Activated CD8-positive, alpha-beta memory T cell treated with anti-CD3 and anti-CD28 coated beads, Interleukin-2, amount 50 U/mL, for 24 hours (primary cell): ENCODE results near the gene ZNF346.

ENCODE experiments used
- DNase-seq: peaks from one replicate; pipeline ENCODE4 v3.0.0-alpha.2; 2020; ENCODE audit errors: extremely low read depth

ZNF346 gene

DNA sequence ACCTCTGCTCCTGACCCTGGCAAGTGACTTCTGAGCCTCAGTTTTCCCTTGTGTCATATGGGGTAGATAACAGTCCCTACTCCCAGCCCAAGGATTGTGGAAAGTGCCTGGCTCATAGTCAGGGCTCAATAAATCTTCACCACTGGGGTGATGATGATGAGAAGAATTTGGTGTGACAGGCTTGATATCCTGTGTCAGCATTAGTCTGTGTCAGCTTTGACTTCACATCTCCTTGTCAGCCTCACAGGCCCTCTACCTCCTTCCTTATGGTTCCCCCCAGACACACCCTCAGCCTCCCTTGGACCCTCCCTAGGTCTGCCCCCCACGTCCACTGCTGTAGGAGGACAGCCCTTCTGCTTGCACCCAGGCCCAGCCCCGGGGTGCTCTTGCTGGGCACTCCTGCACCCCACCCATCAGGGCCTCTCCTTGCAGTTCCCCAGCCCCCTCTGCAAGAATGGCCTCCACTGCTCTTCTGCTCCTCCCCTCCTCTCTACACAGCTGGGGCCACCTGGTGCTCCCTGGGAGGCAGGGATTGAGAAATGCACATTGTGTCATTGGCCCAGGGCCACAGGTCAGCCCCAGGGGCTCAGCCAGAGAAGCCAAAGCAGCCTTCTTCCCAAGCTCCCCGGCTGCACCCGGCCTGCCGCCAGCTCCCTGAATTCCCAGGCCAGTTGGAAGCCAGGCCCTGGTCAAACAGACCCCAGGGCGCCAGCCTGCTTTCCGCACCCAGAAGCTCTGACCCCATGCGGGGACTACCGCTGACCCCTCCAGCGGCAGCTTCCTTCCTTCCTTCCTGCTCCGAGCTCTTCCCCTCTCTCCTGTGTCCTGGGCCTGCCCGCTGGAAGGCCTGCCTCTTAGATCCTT is 72.0 kb downstream of the ZNF346 start:
- DNase-seq, result no peak

DNA sequence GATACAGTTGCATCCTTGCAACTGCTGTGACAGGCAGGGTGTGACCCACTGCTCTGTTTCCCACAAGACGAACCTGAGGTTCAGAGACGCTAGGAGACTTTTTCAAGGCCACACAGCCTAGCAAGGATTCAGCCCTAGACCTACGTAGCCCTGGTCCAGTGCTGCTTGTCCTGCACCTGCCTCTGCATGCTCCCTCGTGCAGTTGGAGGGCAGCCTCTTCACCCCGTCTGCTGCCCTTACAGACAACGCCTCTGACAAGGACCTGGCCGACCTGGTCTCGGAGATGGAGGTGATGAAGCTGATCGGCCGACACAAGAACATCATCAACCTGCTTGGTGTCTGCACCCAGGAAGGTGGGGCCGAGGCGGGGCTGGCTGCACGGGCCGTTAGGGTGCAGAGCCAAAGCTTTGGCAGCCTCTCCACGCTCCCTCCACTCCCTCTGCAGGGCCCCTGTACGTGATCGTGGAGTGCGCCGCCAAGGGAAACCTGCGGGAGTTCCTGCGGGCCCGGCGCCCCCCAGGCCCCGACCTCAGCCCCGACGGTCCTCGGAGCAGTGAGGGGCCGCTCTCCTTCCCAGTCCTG is 72.7 kb downstream of the ZNF346 start:
- no peak for DNase-seq

DNA sequence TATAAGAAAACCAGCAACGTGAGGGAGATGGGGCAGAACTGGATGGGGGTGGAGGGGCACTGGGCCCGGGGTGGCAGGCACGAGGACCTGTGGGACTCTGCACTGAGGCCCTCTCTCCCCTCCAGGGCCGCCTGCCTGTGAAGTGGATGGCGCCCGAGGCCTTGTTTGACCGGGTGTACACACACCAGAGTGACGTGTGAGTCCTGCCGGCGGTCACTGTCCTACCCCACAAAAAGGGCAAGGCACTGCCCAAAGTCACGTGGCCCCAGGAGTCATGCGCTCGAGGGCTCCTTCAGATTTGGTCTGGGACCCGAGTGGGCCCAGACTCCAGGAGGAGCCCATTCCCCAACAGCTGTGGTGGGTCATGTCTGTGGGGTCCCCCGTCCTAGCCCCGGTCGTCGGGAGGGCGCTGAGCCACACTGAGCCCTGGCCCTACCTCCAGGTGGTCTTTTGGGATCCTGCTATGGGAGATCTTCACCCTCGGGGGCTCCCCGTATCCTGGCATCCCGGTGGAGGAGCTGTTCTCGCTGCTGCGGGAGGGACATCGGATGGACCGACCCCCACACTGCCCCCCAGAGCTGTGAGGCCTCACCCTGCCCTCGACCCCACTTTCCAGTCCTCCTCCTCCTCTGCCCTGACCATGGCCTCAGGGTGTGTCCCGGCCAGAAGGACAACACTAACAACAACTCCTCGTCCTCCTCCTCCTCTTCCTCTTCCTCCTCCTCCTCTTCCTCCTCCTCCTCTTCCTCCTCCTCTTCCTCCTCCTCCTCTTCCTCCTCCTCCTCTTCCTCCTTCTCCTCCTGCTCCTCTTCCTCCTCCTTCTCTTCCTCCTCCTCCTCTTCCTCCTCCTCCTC is 73.9 kb downstream of the ZNF346 start:
- DNase-seq, result no peak

DNA sequence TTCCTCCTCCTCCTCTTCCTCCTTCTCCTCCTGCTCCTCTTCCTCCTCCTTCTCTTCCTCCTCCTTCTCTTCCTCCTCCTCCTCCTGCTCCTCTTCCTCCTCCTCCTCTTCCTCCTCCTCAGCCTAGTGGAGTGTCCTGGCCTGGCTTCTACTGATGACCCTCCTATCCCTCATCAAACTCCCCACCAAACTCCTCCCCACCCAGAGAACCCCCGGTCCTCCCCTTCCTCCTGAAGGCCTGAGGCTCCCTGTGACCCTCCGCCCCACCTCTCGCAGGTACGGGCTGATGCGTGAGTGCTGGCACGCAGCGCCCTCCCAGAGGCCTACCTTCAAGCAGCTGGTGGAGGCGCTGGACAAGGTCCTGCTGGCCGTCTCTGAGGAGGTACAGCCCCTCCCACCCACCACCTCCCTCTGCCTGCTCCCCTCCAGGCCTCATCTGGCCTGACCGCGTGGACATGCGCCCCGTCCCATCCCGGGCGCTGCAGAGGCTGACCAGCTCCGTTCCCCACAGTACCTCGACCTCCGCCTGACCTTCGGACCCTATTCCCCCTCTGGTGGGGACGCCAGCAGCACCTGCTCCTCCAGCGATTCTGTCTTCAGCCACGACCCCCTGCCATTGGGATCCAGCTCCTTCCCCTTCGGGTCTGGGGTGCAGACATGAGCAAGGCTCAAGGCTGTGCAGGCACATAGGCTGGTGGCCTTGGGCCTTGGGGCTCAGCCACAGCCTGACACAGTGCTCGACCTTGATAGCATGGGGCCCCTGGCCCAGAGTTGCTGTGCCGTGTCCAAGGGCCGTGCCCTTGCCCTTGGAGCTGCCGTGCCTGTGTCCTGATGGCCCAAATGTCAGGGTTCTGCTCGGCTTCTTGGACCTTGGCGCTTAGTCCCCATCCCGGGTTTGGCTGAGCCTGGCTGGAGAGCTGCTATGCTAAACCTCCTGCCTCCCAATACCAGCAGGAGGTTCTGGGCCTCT is 74.8 kb downstream of the ZNF346 start:
- no peak for DNase-seq

DNA sequence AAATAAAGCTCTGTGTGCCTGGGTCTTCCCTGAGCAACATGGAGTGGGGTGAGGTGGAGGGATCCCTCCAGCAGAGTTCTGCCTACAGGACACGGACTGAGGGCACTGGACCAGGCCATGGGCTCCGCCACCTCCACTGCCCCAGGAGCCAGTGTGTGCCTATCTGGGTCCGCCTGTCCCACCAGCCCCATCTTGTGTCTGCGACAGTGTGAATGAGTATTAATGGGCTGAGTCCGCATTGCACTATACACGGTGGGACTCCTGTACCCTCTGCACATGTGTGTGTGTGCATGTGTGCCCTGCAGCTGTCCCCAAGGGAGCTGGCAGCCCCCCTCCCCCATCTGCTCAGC is 75.6 kb downstream of the ZNF346 start:
- no peak for DNase-seq

DNA sequence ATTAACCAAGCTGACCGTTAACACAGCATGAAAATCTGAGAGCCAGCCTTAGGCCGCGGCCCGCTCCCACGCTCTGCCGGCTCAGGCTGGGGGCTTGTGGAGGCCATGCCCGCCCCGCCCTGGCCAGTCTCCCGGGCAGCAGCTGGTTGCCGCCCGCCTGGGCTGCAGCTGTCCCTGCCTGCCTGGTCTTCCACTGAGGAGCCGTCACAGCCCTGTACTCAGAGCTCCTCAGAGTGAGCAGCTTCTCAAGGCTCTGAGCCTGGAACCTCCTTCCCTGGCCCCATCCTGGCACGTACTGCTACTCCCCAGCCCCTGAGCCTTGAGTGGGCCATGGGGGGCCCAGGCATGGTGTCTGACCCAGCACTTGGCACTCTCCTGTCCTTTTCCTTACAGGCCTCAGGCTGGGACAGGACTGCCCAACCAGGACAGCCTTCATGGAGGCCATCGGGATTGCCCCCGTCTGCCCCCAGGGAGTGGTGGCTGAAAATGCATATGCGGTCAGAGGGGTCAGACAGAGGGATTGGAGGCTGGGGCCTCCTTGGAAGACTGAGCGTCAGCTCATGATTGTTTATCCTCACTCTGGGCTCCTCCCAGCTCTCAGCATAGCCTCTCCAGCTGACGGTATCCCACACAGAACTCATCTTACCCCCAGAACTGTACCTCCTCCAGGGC is 76.1 kb downstream of the ZNF346 start:
- no peak for DNase-seq

DNA sequence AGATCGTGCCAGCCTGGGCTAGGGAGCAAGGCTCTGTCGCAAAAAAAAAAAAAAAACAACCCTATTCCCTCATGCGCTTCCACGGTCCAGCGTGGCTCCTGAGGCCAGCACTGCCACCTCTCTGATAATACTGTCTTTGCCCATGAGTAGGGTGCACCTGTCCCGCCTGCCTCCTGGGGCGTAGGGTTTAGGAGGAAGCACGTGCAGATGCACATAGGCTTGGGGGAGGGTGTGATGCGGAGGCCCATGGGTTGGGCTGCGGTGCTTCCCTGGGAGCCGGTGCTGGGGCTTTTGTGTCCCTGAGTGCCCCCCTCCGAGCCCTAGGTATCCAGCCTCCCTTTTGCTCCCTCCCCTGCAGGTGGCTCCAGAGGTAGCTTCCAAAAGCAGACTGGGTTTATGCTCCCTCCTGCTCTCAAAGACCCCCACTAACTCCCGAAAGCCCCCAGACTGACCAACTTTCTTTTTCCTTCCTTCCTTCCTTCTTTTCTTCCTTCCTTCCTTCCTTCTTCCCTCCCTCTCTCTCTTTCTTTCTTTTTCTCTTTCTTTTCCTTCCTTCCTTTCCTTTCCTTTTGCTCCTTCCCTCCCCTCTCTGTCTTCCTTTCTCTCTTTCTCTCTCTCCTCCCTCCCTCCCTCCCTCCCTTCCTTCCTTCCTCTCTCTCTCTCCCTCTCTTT is 77.1 kb downstream of the ZNF346 start:
- no peak for DNase-seq

DNA sequence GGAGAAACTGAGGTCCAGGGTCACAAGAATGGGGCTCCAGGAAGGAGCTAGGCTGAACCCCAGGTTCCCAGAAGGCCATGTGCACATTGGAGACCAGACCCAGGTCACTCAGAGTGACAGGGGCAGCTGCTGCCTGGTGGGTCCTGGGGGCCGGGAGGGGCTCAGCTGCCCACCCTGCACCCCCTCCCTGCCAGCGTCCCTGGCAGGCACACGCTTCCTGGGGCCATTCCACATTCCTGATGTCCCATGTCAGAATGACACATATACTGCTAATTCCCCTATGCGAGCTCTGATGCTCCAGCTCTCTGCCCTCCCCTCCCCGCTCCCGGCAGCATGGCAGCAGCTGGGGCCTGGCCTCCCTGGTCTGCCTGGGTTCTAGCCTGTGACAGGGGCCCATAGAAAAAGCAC is 78.2 kb downstream of the ZNF346 start:
- no peak for DNase-seq

DNA sequence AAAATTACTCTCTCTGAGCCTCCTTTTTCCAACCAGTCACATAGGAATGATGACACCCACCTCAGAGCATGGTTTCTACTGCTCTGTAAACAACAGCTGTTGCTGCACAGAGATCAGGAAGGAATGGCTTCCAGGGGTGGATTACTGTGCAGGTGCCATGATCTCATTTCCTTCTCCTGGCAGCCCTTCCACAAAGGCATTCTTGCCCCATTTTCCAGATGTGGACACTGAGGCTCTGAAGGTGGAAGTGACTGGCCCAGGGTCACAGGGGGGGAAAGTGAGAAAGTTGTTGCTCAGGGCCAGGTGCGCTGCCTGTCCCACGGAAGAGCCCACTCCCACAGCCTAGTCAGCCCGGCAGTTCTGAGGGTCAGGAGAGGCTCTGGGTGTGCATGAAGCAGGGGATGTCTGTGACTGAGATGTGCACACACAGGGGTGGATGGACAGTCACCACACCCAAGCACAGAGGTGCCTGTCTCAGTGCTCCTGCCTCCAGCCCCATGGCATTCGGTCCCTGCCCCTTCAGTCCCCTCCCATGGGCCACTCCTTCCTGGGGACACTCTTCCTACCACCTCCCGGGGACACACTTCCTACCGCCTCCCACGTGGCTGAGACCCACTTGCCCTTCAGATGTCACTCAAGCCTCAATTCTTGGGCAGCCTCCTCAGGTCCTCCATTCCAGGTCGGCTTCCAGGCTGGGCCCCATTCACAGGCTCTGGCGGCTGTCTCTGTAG is 81.2 kb downstream of the ZNF346 start:
- DNase-seq, result no peak

DNA sequence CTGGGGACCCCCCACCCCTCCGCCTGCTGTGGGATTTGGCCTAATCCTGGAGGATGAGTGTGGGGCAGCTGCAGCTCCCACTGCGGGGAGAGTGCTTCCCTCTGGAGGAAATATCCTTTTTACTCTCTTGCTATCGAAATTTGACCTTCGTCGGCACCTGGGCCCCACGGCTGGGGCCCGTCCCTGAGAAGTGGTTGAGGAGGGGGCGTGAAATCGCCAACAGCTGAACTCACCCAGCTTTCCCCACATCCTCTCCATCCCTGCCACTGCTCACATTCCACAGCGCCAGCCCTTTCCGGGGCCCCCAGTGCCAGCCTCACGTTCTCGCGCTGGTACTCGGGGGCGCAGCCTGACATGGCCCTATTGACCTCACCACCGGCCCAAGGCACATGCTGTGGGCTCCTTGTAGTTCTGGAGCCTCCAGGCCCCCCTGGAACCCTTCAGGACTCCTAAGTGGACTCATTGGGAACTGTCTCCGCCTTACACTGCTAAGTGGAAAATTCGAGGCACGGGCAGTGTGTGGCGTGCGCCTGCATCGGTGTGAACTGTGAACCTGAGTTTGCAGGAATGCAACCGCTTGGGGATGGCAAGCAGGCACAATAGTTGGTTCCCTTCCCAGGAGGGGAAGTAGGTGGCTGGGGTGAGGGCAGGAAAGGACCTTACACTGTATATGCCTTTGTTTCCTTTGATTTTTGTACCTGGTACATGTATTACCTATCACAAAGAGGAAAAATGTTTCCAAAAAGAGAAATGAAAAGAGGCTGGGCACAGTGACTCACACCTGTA is 83.4 kb downstream of the ZNF346 start:
- DNase-seq, result no peak

DNA sequence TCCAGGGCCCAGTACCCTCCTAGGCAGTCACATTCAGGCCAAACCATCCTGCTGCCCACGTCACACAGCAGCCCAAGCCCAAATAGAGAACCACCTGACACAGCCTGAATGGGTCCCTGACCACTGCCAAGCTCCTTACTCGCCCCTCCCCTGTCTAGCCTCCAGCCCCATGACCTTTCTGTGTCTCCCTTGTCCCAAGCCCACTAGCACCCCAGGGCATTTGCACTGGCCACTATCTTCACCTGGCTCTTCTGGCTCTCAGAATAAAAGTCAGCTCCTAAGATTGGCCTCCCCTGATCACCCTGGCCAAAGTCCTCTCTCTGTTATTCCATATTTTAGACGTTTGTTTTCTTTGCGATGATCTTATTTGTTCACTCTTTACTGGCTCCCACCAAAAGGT is 84.7 kb downstream of the ZNF346 start:
- no peak for DNase-seq

DNA sequence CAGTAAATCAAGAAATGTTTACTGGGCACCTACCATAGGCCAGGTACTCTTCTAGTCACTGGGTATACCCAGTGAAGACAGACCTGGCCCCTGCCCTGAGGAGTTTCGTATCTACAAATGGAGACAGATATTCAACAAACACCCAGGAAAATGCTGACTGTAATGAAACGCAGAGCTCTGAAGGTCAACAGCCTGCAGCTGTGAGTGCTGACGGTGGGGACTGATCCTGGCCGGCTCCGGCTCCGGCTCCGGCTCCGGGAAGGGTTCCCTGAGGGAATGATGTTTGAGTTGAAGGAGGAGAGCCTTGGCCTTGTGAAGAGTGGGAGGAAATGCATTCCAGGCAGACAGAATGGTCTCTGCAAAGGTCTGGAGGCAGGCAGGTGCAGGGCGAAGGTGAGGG is 87.3 kb downstream of the ZNF346 start:
- no peak for DNase-seq

DNA sequence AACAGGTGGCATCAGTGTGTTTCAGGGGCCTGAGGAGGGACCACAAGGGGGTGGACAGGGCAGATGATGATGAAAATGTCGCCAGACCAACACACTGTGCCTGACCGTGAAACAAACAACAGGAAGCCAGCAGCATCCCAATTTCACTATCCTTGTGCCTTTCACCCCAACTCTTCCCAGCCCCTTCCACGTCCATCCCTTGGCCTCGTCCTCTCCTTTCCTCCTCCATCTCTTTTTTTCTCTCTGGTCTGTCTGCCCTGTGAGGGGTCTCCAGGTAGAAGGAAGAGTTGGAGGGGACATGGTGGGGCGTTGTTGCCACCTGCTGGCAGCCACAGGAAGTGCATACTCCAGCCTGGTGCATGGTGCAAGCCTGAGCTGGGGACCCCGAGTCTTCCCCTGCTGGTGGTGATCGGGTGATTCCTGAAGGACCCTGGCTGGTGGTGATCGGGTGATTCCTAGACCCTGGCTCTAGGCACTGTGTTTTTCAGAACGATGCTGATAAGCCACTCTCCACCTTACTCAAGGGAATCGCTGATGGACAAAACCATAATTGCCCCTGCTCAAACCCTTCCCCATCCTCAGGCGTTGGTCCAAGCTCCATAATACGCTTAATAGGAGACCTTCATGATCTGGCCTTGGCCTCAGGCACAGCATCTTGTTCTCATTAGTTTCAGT is 89.4 kb downstream of the ZNF346 start:
- DNase-seq, result peak; percentile 23

DNA sequence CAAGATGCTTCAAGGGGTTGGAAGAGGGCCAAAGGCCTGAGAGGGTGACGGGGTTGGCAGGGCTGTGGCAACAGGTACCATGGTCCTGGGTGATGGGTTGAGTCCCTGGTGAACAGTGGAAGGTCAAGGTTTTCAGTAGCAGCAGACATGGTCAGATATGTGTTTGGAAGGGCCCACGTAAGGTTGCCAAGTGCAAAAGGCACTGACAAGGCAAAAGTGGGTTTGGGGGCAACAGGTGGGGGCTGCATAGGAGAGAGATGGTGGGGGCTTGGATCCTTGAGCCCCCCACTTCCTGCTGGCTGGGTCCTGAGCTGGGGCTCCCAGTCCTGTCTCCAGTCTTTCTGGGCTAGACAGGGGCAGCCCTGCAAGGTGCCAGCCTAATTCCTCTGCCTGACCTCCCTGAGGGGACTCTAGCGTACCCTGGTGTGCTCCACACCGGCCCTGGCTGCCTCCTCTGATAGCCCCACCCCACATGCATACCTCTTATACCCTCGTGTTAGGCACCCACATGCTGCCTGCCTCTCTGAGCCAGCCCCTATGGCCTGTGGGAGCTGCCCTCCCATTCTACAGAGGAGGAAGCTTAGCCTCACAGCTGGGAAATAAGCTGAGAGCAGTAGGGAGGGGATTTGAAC is 90.2 kb downstream of the ZNF346 start:
- no peak for DNase-seq

DNA sequence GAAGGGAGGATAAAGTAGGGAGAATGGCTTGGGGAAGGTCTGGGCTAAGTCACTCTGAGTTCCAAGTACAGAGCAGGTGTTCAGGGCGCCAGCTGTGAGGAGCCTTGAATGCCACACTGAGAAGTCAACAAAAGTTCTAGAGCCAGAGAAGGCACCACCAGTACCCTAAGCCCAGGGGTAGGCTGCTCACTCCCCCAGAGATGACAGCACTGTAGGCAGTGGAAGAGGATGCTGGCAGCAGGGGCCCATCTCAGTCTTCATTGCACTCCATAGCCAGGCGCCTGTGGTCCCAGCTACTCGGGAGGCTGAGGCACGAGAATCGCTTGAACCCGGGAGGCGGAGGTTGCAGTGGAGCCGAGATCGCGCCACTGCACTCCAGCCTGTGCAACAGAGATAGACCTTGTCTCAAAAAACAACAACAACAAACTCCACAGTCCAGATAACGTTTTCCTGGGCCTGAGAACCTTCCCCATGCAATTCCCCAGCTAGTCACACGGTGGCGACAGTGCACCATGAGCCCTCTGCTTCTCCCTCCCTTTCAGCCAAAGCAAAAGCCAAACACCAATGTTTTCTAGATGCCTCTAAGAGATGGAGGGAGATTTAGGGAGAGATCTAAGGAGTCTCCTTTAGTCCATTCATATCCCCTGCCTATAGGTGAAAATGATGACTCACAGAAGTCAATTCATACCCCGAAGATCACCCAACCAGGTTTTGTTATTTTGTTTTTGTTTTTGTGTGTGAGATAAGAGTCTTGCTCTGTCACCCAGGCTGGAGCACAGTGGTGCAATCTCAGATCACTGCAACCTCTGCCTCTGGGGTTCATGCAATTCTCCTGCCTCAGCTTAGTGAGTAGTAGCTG is 91.3 kb downstream of the ZNF346 start:
- DNase-seq, result peak; percentile 44

DNA sequence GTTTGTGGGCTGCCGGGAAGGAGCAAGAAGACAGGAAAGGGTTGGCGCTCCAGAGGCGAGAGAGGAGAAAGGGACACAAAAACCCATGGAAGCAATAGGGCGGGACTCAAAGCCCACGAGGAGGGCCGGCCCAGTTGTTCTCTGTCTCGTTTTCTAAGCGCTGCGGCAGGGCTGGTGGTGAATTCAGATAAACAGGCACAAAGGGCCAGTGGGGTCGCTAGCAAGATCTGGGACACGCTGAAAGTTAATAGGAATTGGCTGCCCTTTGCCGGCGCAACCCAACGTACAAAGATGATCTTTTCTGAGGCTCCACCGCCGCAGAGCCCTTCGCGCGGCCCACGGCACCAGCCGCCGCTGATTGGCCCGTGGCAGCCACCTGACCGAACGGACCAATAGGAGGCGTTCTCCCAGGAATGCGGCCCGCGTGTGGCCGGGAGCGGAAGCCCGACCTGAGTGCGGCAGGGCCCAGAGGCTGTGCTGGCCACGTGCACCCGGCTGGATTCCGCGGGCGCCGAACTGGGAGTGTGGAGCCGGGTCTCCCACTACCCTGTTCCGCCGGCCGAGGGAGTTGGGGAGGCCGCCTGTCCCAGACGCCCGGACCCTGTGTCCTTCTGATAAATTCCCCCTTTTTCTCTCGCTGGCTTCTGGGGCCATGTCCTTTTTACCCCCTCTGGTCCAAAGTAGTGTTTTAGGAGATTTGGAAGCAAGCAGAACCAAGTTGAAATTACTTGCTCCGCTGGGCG is 94.3 kb downstream of the ZNF346 start:
- DNase-seq, result peak; percentile 53
